Right atrium auricular region (tissue), 2 donors: Measurements from ENCODE around the gene ABHD5. TPM values are rescaled to one million over a fixed set of nuclear protein-coding genes. Genes with fewer than 3 reads are reported as not detected.

Experiments used
- DNase-seq: peaks from one replicate; pipeline ENCODE4 v3.0.0-alpha.2; 2019; ENCODE audit warnings: low spot score
- H3K27ac ChIP-seq, 2 donors: fragments of 200-600 bp; sonication (generic); 1 replicate in 1 of 2; 2 replicates in 1 of 2; pipeline ENCODE4 v1.5.1; 2016 to 2019
- H3K27me3 ChIP-seq, 2 donors: fragments of 200-600 bp; sonication (generic); one replicate each; pipeline versions ENCODE4 v1.5.1 to v1.6.0; 2017 to 2019
- H3K36me3 ChIP-seq: fragments of 200-600 bp; sonication (generic); one replicate; pipeline ENCODE4 v1.5.1; 2016
- H3K4me1 ChIP-seq, 2 donors: fragments of 200-600 bp; sonication (generic); one replicate each; pipeline versions ENCODE4 v1.5.1 to v1.6.0; 2017 to 2019
- H3K4me3 ChIP-seq, 2 donors: fragments of 200-600 bp; sonication (generic); 1 replicate in 1 of 2; 2 replicates in 1 of 2; pipeline ENCODE4 v1.5.1; 2017 to 2019; ENCODE audit warnings: mild to moderate bottlenecking in 1 of 2, moderate library complexity in 1 of 2
- H3K9me3 ChIP-seq, 2 donors: fragments of 200-600 bp; sonication (generic); one replicate each; pipeline ENCODE4 v1.5.1; 2019
- CTCF ChIP-seq, 2 donors: fragments of 200-600 bp; sonication (generic); IDR thresholded peaks; one replicate each; pipeline ENCODE4 v1.5.1; 2019; ENCODE audit warnings: antibody characterized with exemption in 2 of 2
- total RNA-seq, 2 donors: library from RNA; depleted of rRNA; stranded (reverse); fragments of >200 nt; gene quantifications; one replicate each; pipeline ENCODE4 v1.1.0, GENCODE V29; 2016

The ABHD5 gene
- total RNA-seq, 2 donors from 2014 or later = 16.4 to 20.2 TPM

GRCh38 chr3:43758592-43759225 is 68.0 kb downstream of the ABHD5 start:
- H3K4me3 ChIP-seq = no peak overlapping the region
- no peaks in the 10 kb centered on the region for H3K36me3 ChIP-seq
- H3K27me3 ChIP-seq = no peaks in the 10 kb centered on the region
- H3K4me1 ChIP-seq = peaks cover 0 to 16% of the 10 kb centered on the region in 2 donors
- no peak for DNase-seq
- TF ChIP-seq CTCF (IDR thresholded peaks at IDR 0.05) = no peak
- H3K27ac ChIP-seq = peak overlapping the region; percentile 50 to 55
- H3K9me3 ChIP-seq = no peaks in the 10 kb centered on the region

- peak in 1 of 2 donors; percentile 19 for TF ChIP-seq CTCF (IDR thresholded peaks at IDR 0.05)
- Histone ChIP-seq H3K9me3 (no peaks in the 10 kb centered on the region), H3K27me3 (no peaks in the 10 kb centered on the region), H3K4me1 (peaks cover 0 to 10% of the 10 kb centered on the region in 2 donors), H3K4me3 (no peak overlapping the region), H3K36me3 (no peaks in the 10 kb centered on the region), H3K27ac (peak overlapping the region; percentile 50 to 55)
- no peak for DNase-seq
These were observed 68.6 kb downstream of the ABHD5 start for GRCh38 chr3:43759297-43759782.

GRCh38 chr3:43759938-43760337 is 69.2 kb downstream of the ABHD5 start:
- no peak overlapping the region for H3K27ac ChIP-seq
- TF ChIP-seq CTCF (IDR thresholded peaks at IDR 0.05) = no peak

GRCh38 chr3:43760938-43761337 is 70.2 kb downstream of the ABHD5 start:
- no peak for DNase-seq
- no peak overlapping the region for H3K4me3 ChIP-seq
- H3K27me3 ChIP-seq = no peaks in the 10 kb centered on the region
- H3K36me3 ChIP-seq = no peaks in the 10 kb centered on the region
- H3K27ac ChIP-seq = no peak overlapping the region
- TF ChIP-seq CTCF (IDR thresholded peaks at IDR 0.05) = no peak
- peaks cover 0 to 20% of the 10 kb centered on the region in 2 donors for H3K4me1 ChIP-seq
- H3K9me3 ChIP-seq = no peaks in the 10 kb centered on the region

More at GRCh38 chr3:43759938-43760337, 69.2 kb downstream of the ABHD5 start:
- H3K4me3 ChIP-seq = no peak overlapping the region
- H3K9me3 ChIP-seq = no peaks in the 10 kb centered on the region
- no peaks in the 10 kb centered on the region for H3K27me3 ChIP-seq
- DNase-seq = no peak
- no peaks in the 10 kb centered on the region for H3K36me3 ChIP-seq
- peaks cover 0 to 11% of the 10 kb centered on the region in 2 donors for H3K4me1 ChIP-seq

GRCh38 chr3:43762451-43762850 is 71.7 kb downstream of the ABHD5 start:
- DNase-seq = no peak
- H3K27me3 ChIP-seq = no peaks in the 10 kb centered on the region
- TF ChIP-seq CTCF (IDR thresholded peaks at IDR 0.05) = no peak
- H3K4me1 ChIP-seq = peaks cover 0 to 20% of the 10 kb centered on the region in 2 donors
- no peaks in the 10 kb centered on the region for H3K9me3 ChIP-seq
- H3K4me3 ChIP-seq = no peak overlapping the region
- H3K27ac ChIP-seq = no peak overlapping the region
- no peaks in the 10 kb centered on the region for H3K36me3 ChIP-seq

- no peaks in the 10 kb centered on the region for H3K36me3 ChIP-seq
- DNase-seq = no peak
- H3K27me3 ChIP-seq = no peaks in the 10 kb centered on the region
- no peak overlapping the region for H3K27ac ChIP-seq
- TF ChIP-seq CTCF (IDR thresholded peaks at IDR 0.05) = no peak
- H3K9me3 ChIP-seq = no peaks in the 10 kb centered on the region
- no peak overlapping the region for H3K4me3 ChIP-seq
- H3K4me1 ChIP-seq = peaks cover 0 to 30% of the 10 kb centered on the region in 2 donors
These were observed 73.3 kb downstream of the ABHD5 start for GRCh38 chr3:43764056-43764455.
